ENCODE results near the gene MED4. TPM values are rescaled to one million over a fixed set of nuclear protein-coding genes. Genes with fewer than 3 reads are reported as not detected.

MED4 gene
- total RNA-seq (2014; rRNA removed; shearing (Covaris generic)) = 18.0 and 18.8 TPM in 2 replicates

GRCh38 chr13:48094781-48095502, at the start of gene MED4:
Gene MED4, minus strand, starts transcription at chr13:48095104. Its CDS starts 26 bp downstream, at chr13:48095078.
- peak; percentile 93 for DNase-seq (ENCODE audit: low read depth)

- DNase-seq (ENCODE audit: low read depth) = no peak
These were observed 49.6 kb upstream of the MED4 start for GRCh38 chr13:48144413-48145035.

- no peak for DNase-seq (ENCODE audit: low read depth)
These were observed 47.5 kb upstream of the MED4 start for GRCh38 chr13:48142436-48142835.

GRCh38 chr13:48138270-48138669, 43.4 kb upstream of the MED4 start:
- no peak for DNase-seq (ENCODE audit: low read depth)

- DNase-seq (ENCODE audit: low read depth) = no peak
These were observed 38.1 kb upstream of the MED4 start for GRCh38 chr13:48132961-48133360.

- no peak for DNase-seq (ENCODE audit: low read depth)
These were observed 36.6 kb upstream of the MED4 start for GRCh38 chr13:48131533-48131932.

GRCh38 chr13:48126944-48127830, 32.3 kb upstream of the MED4 start:
- DNase-seq (ENCODE audit: low read depth) = peak; percentile 28

- no peak for DNase-seq (ENCODE audit: low read depth)
These were observed 30.9 kb upstream of the MED4 start for GRCh38 chr13:48125794-48126228.

GRCh38 chr13:48123812-48124211, 28.9 kb upstream of the MED4 start:
- no peak for DNase-seq (ENCODE audit: low read depth)

- DNase-seq (ENCODE audit: low read depth) = no peak
These were observed 26.8 kb upstream of the MED4 start for GRCh38 chr13:48121733-48122132.

GRCh38 chr13:48120241-48120640, 25.3 kb upstream of the MED4 start:
- no peak for DNase-seq (ENCODE audit: low read depth)

GRCh38 chr13:48118030-48118429, 23.1 kb upstream of the MED4 start:
- DNase-seq (ENCODE audit: low read depth) = no peak

GRCh38 chr13:48116808-48117207, 21.9 kb upstream of the MED4 start:
- DNase-seq (ENCODE audit: low read depth) = no peak

GRCh38 chr13:48113756-48114130, 18.8 kb upstream of the MED4 start:
- DNase-seq (ENCODE audit: low read depth) = no peak

GRCh38 chr13:48112896-48113755, 18.2 kb upstream of the MED4 start:
- DNase-seq (ENCODE audit: low read depth) = peak; percentile 22

- DNase-seq (ENCODE audit: low read depth) = peak; percentile 7
These were observed 16.2 kb upstream of the MED4 start for GRCh38 chr13:48110931-48111721.

GRCh38 chr13:48110132-48110868, 15.4 kb upstream of the MED4 start:
- DNase-seq (ENCODE audit: low read depth) = peak; percentile 51

- no peak for DNase-seq (ENCODE audit: low read depth)
These were observed 13.2 kb upstream of the MED4 start for GRCh38 chr13:48108106-48108505.

GRCh38 chr13:48097793-48098192, 2.9 kb upstream of the MED4 start:
- DNase-seq (ENCODE audit: low read depth) = no peak

GRCh38 chr13:48096670-48097069, 1.8 kb upstream of the MED4 start:
- DNase-seq (ENCODE audit: low read depth) = no peak

All from Daoy (cell line).